ENCODE data around the gene NADSYN1. TPM values are rescaled to one million over a fixed set of nuclear protein-coding genes. Genes with fewer than 3 reads are reported as not detected.

The NADSYN1 gene
- total RNA-seq, 6 experiments from 2014 or later = 39.3 to 48.0 (median 46.7) TPM

DNA sequence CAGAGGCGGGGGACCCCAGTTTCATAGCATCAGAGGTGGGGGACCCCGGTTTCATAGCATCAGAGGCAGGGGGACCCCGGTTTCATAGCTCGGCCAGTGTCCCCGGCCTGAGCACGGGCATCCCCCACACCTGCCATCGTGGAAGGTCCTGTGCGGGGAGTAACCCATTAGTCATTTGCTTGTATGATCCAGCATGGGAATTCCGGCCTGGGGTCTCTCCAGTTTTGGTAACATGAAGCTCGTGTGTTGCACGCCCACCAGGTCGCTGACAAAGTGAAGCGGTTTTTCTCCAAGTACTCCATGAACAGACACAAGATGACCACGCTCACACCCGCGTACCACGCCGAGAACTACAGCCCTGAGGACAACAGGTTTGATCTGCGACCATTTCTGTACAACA is 45.1 kb downstream of the NADSYN1 start:
- Mint-ChIP-seq H3K4me1 (ENCODE audit: low read depth) (no peaks in the 10 kb centered on the region), H3K36me3 (ENCODE audit: low read depth) (peaks cover 48% of the 10 kb centered on the region), H3K27ac (no peak overlapping the region), H3K9me3 (no peaks in the 10 kb centered on the region), H3K27me3 (ENCODE audit: insufficient read depth) (no peaks in the 10 kb centered on the region), H3K4me3 (no peak overlapping the region)
- no peak for DNase-seq
- TF ChIP-seq, protein P1, sequence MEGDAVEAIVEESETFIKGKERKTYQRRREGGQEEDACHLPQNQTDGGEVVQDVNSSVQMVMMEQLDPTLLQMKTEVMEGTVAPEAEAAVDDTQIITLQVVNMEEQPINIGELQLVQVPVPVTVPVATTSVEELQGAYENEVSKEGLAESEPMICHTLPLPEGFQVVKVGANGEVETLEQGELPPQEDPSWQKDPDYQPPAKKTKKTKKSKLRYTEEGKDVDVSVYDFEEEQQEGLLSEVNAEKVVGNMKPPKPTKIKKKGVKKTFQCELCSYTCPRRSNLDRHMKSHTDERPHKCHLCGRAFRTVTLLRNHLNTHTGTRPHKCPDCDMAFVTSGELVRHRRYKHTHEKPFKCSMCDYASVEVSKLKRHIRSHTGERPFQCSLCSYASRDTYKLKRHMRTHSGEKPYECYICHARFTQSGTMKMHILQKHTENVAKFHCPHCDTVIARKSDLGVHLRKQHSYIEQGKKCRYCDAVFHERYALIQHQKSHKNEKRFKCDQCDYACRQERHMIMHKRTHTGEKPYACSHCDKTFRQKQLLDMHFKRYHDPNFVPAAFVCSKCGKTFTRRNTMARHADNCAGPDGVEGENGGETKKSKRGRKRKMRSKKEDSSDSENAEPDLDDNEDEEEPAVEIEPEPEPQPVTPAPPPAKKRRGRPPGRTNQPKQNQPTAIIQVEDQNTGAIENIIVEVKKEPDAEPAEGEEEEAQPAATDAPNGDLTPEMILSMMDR (IDR thresholded peaks at IDR 0.05) = no peak

- no peak for DNase-seq
- Mint-ChIP-seq H3K27me3 (ENCODE audit: insufficient read depth) (no peaks in the 10 kb centered on the region), H3K4me3 (no peak overlapping the region), H3K27ac (no peak overlapping the region), H3K4me1 (ENCODE audit: low read depth) (no peaks in the 10 kb centered on the region), H3K9me3 (no peaks in the 10 kb centered on the region), H3K36me3 (ENCODE audit: low read depth) (peaks cover 48% of the 10 kb centered on the region)
- TF ChIP-seq, protein P1 (IDR thresholded peaks at IDR 0.05) = no peak
Measured at GRCh38 chr11:71499125-71499524, 46.1 kb downstream of the NADSYN1 start.

DNA sequence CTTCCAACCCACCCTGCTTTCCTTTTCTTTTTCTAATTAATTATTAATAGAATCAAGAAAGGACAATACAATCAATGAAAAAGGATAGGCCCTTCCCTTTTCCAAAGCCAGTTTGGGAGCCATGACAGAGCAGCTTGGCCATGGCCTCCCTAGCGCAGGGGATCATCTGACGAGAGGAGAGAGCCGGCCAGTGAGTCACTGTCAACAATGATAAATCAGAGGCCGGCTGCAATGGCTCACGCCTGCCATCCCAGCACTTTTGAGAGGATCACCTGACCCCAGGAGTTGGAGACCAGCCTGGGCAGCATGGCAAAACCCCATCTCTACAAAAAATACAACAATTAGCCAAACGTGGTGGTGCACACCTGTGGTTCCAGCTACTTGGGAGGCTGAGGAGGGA is 46.5 kb downstream of the NADSYN1 start:
- TF ChIP-seq, protein P1 (IDR thresholded peaks at IDR 0.05) = no peak
- Mint-ChIP-seq H3K36me3 (ENCODE audit: low read depth) (peaks cover 48% of the 10 kb centered on the region), H3K4me3 (no peak overlapping the region), H3K27ac (no peak overlapping the region), H3K27me3 (ENCODE audit: insufficient read depth) (no peaks in the 10 kb centered on the region), H3K4me1 (ENCODE audit: low read depth) (no peaks in the 10 kb centered on the region), H3K9me3 (no peaks in the 10 kb centered on the region)
- no peak for DNase-seq

- Mint-ChIP-seq H3K36me3 (ENCODE audit: low read depth) (peaks cover 45% of the 10 kb centered on the region), H3K27me3 (ENCODE audit: insufficient read depth) (no peaks in the 10 kb centered on the region), H3K4me3 (no peak overlapping the region), H3K27ac (no peak overlapping the region), H3K9me3 (no peaks in the 10 kb centered on the region), H3K4me1 (ENCODE audit: low read depth) (no peaks in the 10 kb centered on the region)
- TF ChIP-seq, protein P1 (IDR thresholded peaks at IDR 0.05) = no peak
- DNase-seq = no peak
Measured at GRCh38 chr11:71500601-71501021, 47.6 kb downstream of the NADSYN1 start.

- peaks cover 47% of the 10 kb centered on the region for H3K36me3 Mint-ChIP-seq (ENCODE audit: low read depth)
- TF ChIP-seq, protein P1 (IDR thresholded peaks at IDR 0.05) = no peak
- H3K27me3 Mint-ChIP-seq (ENCODE audit: insufficient read depth) = no peaks in the 10 kb centered on the region
- H3K4me1 Mint-ChIP-seq (ENCODE audit: low read depth) = no peaks in the 10 kb centered on the region
- no peak for DNase-seq
- no peaks in the 10 kb centered on the region for H3K9me3 Mint-ChIP-seq
- H3K4me3 Mint-ChIP-seq = no peak overlapping the region
- no peak overlapping the region for H3K27ac Mint-ChIP-seq
Measured at GRCh38 chr11:71501071-71501985, 48.3 kb downstream of the NADSYN1 start.
